IMR-90 (cell line): ENCODE results near the gene SCGB1C1. TPM values are rescaled to one million over a fixed set of nuclear protein-coding genes. Genes with fewer than 3 reads are reported as not detected.

Experiments used
- ATAC-seq: fragments of 200-7000 bp; cut with Tn5 transposase; 2 replicates; pipeline ENCODE4 v1.9.1; 2020; ENCODE audit warnings: low read depth, mild to moderate bottlenecking, moderate library complexity
- BruUV-seq: library from RNA; stranded (reverse); fragments of 400-500 nt; replicated peaks from 2 replicates; lab custom pipeline; 2021; lab: Mats Ljungman, UMichigan
- CTCF ChIA-PET: fragments of 300-600 bp; formaldehyde crosslinking; extraction: SDS; loops from one replicate; lab custom pipeline; 2021; ENCODE audit warnings: antibody characterized with exemption; lab: Yijun Ruan, JAX
- POLR2A ChIA-PET: fragments of 300-600 bp; sonication (Branson Sonifier 250); formaldehyde crosslinking; loops from one replicate; lab custom pipeline; 2022; ENCODE audit warnings: antibody characterized with exemption; ENCODE audit not compliant: unreplicated experiment; lab: Charles Lee
- DNase-seq: peaks from one replicate; pipeline ENCODE4 v3.0.0; 2013
- H2AFZ ChIP-seq: replicated peaks from 2 replicates; pipeline ENCODE3; 2013; ENCODE audit warnings: low read length, mild to moderate bottlenecking; ENCODE audit not compliant: poor library complexity
- H2AK5ac ChIP-seq: 2 replicates; pipeline ENCODE4 v1.6.1; 2013; ENCODE audit warnings: low read depth, low read length, inconsistent platforms
- H2AK9ac ChIP-seq: replicated peaks from 2 replicates; pipeline ENCODE3; 2013; ENCODE audit warnings: mild to moderate bottlenecking, low read depth, low read length, moderate library complexity; ENCODE audit not compliant: poor library complexity
- H2BK120ac ChIP-seq: 2 replicates; pipeline ENCODE4 v1.6.1; 2013; ENCODE audit warnings: low read depth, low read length, inconsistent platforms
- H2BK15ac ChIP-seq: 3 replicates; pipeline ENCODE4 v1.6.1; 2013; ENCODE audit warnings: low read depth, low read length, inconsistent platforms
- H2BK20ac ChIP-seq: 2 replicates; pipeline ENCODE4 v1.6.1; 2013; ENCODE audit warnings: low read depth, mild to moderate bottlenecking, inconsistent platforms, low read length, moderate library complexity
- H2BK5ac ChIP-seq: 2 replicates; pipeline ENCODE4 v1.6.1; 2013; ENCODE audit warnings: mild to moderate bottlenecking, low read depth, low read length, inconsistent platforms; ENCODE audit not compliant: poor library complexity, severe bottlenecking
- H3K14ac ChIP-seq: replicated peaks from 2 replicates; pipeline ENCODE4 v1.6.1; 2013; ENCODE audit warnings: low read depth, low read length, inconsistent platforms
- H3K18ac ChIP-seq: 2 replicates; pipeline ENCODE4 v1.6.1; 2013; ENCODE audit warnings: low read depth, low read length, control low read depth
- H3K23ac ChIP-seq: 2 replicates; pipeline ENCODE4 v1.6.1; 2013; ENCODE audit warnings: low read depth, low read length, inconsistent platforms
- H3K27ac ChIP-seq: 2 replicates; pipeline ENCODE4 v1.5.1; 2013; ENCODE audit warnings: mild to moderate bottlenecking, control low read depth, low read length; ENCODE audit not compliant: insufficient read depth
- H3K27me3 ChIP-seq: 2 replicates; pipeline ENCODE4 v1.6.1; 2013; ENCODE audit warnings: low read length; ENCODE audit not compliant: control insufficient read depth, insufficient read depth
- H3K36me3 ChIP-seq: 2 replicates; pipeline ENCODE4 v1.6.1; 2013; ENCODE audit warnings: low read length, mixed read lengths; ENCODE audit not compliant: control insufficient read depth, insufficient read depth
- H3K4ac ChIP-seq: 2 replicates; pipeline ENCODE4 v1.6.1; 2013; ENCODE audit warnings: low read depth, low read length, inconsistent platforms
- H3K4me1 ChIP-seq: 2 replicates; pipeline ENCODE4 v1.6.1; 2013; ENCODE audit warnings: low read length, mixed read lengths; ENCODE audit not compliant: control insufficient read depth, insufficient read depth
- H3K4me2 ChIP-seq: 2 replicates; pipeline ENCODE4 v1.6.1; 2013; ENCODE audit warnings: low read depth, mild to moderate bottlenecking, control low read depth, low read length, moderate library complexity
- H3K4me3 ChIP-seq: 2 replicates; pipeline ENCODE4 v1.5.1; 2013; ENCODE audit warnings: low read depth, mild to moderate bottlenecking, control low read depth, low read length, moderate library complexity; ENCODE audit not compliant: insufficient read depth
- H3K56ac ChIP-seq: 2 replicates; pipeline ENCODE4 v1.6.1; 2013; ENCODE audit warnings: low read length, inconsistent platforms; ENCODE audit not compliant: insufficient read depth; ENCODE audit errors: extremely low read depth
- H3K79me1 ChIP-seq, 2 experiments: 2 replicates each; pipeline ENCODE4 v1.6.1; 2013; ENCODE audit warnings: low read length in 2 of 2, inconsistent platforms in 1 of 2, low read depth in 1 of 2
- H3K9ac ChIP-seq: 2 replicates; pipeline ENCODE4 v1.6.1; 2013; ENCODE audit warnings: low read depth, low read length, control low read depth
- H3K9me1 ChIP-seq: 2 replicates; pipeline ENCODE4 v1.6.1; 2013; ENCODE audit warnings: low read length, inconsistent platforms; ENCODE audit not compliant: insufficient read depth
- H3K9me3 ChIP-seq: 2 replicates; pipeline ENCODE4 v1.6.1; 2013; ENCODE audit warnings: low read length; ENCODE audit not compliant: control insufficient read depth, insufficient read depth
- H4K20me1 ChIP-seq: 2 replicates; pipeline ENCODE4 v1.6.1; 2013; ENCODE audit warnings: low read length, inconsistent platforms; ENCODE audit not compliant: insufficient read depth
- H4K5ac ChIP-seq: 2 replicates; pipeline ENCODE4 v1.6.1; 2013; ENCODE audit warnings: mild to moderate bottlenecking, low read depth, low read length, control low read depth
- H4K8ac ChIP-seq, 2 experiments: 2 replicates each; pipeline ENCODE4 v1.6.1; 2013; ENCODE audit warnings: low read depth in 2 of 2, low read length in 2 of 2, control low read depth in 1 of 2, inconsistent platforms in 1 of 2
- H4K91ac ChIP-seq: 2 replicates; pipeline ENCODE4 v1.6.1; 2013; ENCODE audit warnings: low read depth, low read length, inconsistent platforms; ENCODE audit not compliant: insufficient read depth
- BHLHE40 ChIP-seq: fragments of 150-350 bp; IDR thresholded peaks from 2 replicates; pipeline ENCODE4 v1.6.1; 2016; ENCODE audit warnings: mild to moderate bottlenecking, low read depth, low read length
- CEBPB ChIP-seq: IDR thresholded peaks from 2 replicates; pipeline ENCODE4 v1.6.1; 2012; ENCODE audit warnings: low read depth, low read length, improper control_type of control experiment
- CHD1 ChIP-seq: IDR thresholded peaks from 2 replicates; pipeline ENCODE4 v1.6.1; 2012; ENCODE audit warnings: low read depth, low read length, improper control_type of control experiment
- NFE2L2 ChIP-seq: fragments of 150-350 bp; IDR thresholded peaks from 2 replicates; pipeline ENCODE4 v1.6.1; 2016; ENCODE audit warnings: low read depth, mild to moderate bottlenecking, low read length
- USF2 ChIP-seq: fragments of 150-350 bp; IDR thresholded peaks from 2 replicates; pipeline ENCODE4 v1.6.1; 2017; ENCODE audit warnings: mild to moderate bottlenecking, antibody characterized with exemption, low read length, low read depth
- WGBS, 2 experiments: methylation state at CpG; one replicate each; pipeline versions ENCODE4 v1.1.5 to v1.1.7; 2013; ENCODE audit warnings: missing lambda C conversion rate in 2 of 2; ENCODE audit not compliant: insufficient read length in 1 of 2; ENCODE audit errors: extremely low coverage in 2 of 2; 5-methylcytosine and 5-hydroxymethylcytosine counted together
- dilution Hi-C: fragments of 300-500 bp; cut with HindIII; formaldehyde crosslinking; loops from one replicate; pipeline ENCODE4 v1.14.3; 2018; ENCODE audit warnings: low sequenced_read_pairs; ENCODE audit not compliant: unreplicated experiment
- in situ Hi-C: fragments of 300-500 bp; cut with MboI; formaldehyde crosslinking; loops from 3 replicates; pipeline ENCODE4 v1.14.3; 2019; ENCODE audit warnings: low sequenced_read_pairs, inconsistent platforms, mixed read lengths
- intact Hi-C: fragments of 100-400 bp; cut with micrococcal nuclease; formaldehyde crosslinking; loops from 2 replicates; pipeline ENCODE4 v1.10.0; 2022
- polyA plus RNA-seq, 3 experiments: library from polyadenylated mRNA; depleted of rRNA; stranded (reverse); fragments of >200 nt; gene quantifications; 2 replicates each; pipeline ENCODE4 v1.2.3, GENCODE V29; 2012; ENCODE audit warnings: low replicate concordance in 1 of 3
- total RNA-seq: library from RNA; depleted of rRNA; stranded (reverse); fragments of >200 nt; gene quantifications from 2 replicates; pipeline ENCODE4 v1.2.3, GENCODE V29; 2012
- TF ChIP-seq, protein P1 (sequence below): fragments of 150-350 bp; IDR thresholded peaks from 2 replicates; pipeline ENCODE4 v1.6.1; 2016; ENCODE audit warnings: low read depth, mild to moderate bottlenecking, low read length, moderate library complexity, borderline replicate concordance

SCGB1C1 gene
- total and polyA plus RNA-seq, 2 of the 4 experiments (the other 2 are of a cell fraction) = not detected

GRCh38 chr11:201966-202365, 9.1 kb downstream of the SCGB1C1 start:
- Histone ChIP-seq H4K91ac (no peak overlapping the region), H3K9me3 (no peaks in the 10 kb centered on the region), H3K9ac (no peak overlapping the region), H3K23ac (no peak overlapping the region), H3K79me1 (peaks cover 24 to 66% of the 10 kb centered on the region in 2 experiments; a peak in 3 of 4 replicates), H3K27ac (no peak overlapping the region), H4K5ac (no peak overlapping the region), H2BK20ac (no peak overlapping the region), H3K18ac (no peak overlapping the region), H2BK5ac (no peak overlapping the region), H2BK120ac (no peak overlapping the region), H2BK15ac (no peak overlapping the region), H3K4me2 (no peak overlapping the region), H4K8ac (no peak overlapping the region), H3K36me3 (peaks cover 45% of the 10 kb centered on the region), H3K14ac (no peak overlapping the region), H3K4me1 (peaks cover 9% of the 10 kb centered on the region; the same call in 1 of the 2 replicates), H3K56ac (no peak overlapping the region), H3K4me3 (no peak overlapping the region), H3K4ac (no peak overlapping the region), H4K20me1 (peaks cover 59% of the 10 kb centered on the region), H2AK9ac (no peak overlapping the region), H2AK5ac (no peak overlapping the region), H3K27me3 (no peaks in the 10 kb centered on the region), H3K9me1 (peaks cover 30% of the 10 kb centered on the region), H2AFZ (no peak overlapping the region)
- 79% methylated on average over 5 of the region's 15 CpGs; no CpG with 5 or more reads in 1 of the 2 experiments for WGBS, 2 experiments
- in situ Hi-C loops = no loop called here
- TF ChIP-seq CHD1 (no peak), USF2 (no peak), BHLHE40 (no peak), NFE2L2 (no peak), CEBPB (no peak)
- TF ChIP-seq, protein P1, sequence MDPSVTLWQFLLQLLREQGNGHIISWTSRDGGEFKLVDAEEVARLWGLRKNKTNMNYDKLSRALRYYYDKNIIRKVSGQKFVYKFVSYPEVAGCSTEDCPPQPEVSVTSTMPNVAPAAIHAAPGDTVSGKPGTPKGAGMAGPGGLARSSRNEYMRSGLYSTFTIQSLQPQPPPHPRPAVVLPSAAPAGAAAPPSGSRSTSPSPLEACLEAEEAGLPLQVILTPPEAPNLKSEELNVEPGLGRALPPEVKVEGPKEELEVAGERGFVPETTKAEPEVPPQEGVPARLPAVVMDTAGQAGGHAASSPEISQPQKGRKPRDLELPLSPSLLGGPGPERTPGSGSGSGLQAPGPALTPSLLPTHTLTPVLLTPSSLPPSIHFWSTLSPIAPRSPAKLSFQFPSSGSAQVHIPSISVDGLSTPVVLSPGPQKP = no peak
- DNase-seq (no peak), ATAC-seq (no peak)
- intact Hi-C loops = no loop called here
- ChIA-PET POLR2A (no interaction called here), CTCF (no interaction called here)
- dilution Hi-C loops = no loop called here
- no TSS peak for BruUV-seq
